Esophagus squamous epithelium (tissue), 4 donors: ENCODE measurements around the gene CARF.

Source experiments
- CTCF ChIP-seq, 6 experiments: fragments of 450-650 bp in 4 of 6; fragments of 200-600 bp in 2 of 6; sonication (generic) in 2 of 6; IDR thresholded peaks; one replicate each; pipeline ENCODE4 v1.5.1; 2016 to 2019; ENCODE audit warnings: antibody characterized with exemption in 6 of 6, mild to moderate bottlenecking in 4 of 6, moderate library complexity in 4 of 6
- POLR2A ChIP-seq, 4 donors: fragments of 450-650 bp; IDR thresholded peaks; one replicate each; pipeline ENCODE4 v1.6.1; 2017; ENCODE audit warnings: antibody characterized with exemption in 4 of 4, mild to moderate bottlenecking in 4 of 4, moderate library complexity in 3 of 4

GRCh38 chr2:203030545-203030944 is 118.5 kb downstream of the CARF start:
- TF ChIP-seq CTCF (IDR thresholded peaks at IDR 0.05) (no peak), POLR2A (IDR thresholded peaks at IDR 0.05) (no peak)
